Breast epithelium (tissue), 3 donors: ENCODE results near the gene EWSR1.

Experiments
- CTCF ChIP-seq, 3 donors: fragments of 450-650 bp; IDR thresholded peaks; one replicate each; pipeline ENCODE4 v1.5.1; 2016 to 2017; ENCODE audit warnings: antibody characterized with exemption in 3 of 3, mild to moderate bottlenecking in 3 of 3, moderate library complexity in 3 of 3
- POLR2AphosphoS5 ChIP-seq, 3 donors: sonication (generic); formaldehyde crosslinking; IDR thresholded peaks; one replicate each; pipeline ENCODE4 v1.6.1; 2017; ENCODE audit warnings: antibody characterized with exemption in 3 of 3

DNA sequence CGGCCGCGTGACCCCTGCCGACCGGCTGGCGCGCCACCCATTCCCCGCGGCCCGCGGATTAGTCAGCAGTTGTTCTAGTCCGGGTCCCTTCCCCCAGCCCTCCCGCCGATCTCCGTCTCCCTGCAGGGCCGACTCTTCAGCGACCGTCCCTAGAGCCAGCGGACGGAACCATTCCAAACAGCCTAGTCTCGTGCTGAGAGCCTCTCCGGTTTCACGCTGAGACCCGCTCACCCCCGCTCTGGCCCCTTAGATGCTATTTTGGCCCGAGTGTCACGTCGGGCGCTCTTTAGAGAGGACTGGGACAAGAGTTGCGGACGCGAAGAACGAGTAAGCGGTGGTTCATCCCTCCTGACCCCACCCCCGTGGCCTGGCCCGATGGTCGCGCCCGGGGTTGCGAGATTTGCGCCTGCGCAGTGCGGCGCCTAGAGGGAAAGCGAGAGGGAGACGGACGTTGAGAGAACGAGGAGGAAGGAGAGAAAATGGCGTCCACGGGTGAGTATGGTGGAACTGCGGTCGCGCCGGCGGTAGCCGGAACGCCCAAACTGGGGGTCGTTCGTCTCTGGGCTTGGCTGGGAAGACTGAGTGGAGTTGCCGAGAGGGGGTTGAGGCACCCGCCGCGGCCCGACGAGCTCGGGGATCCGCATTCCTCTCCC lies at the start of gene EWSR1, which contains the start of gene RHBDD3:
- TF ChIP-seq CTCF (IDR thresholded peaks at IDR 0.05) (peak in 2 of 3 donors; percentile 32 to 33), POLR2AphosphoS5 (IDR thresholded peaks at IDR 0.05) (peak; percentile 89 to 98 (median 95))
